Sigmoid colon (tissue), 4 donors: ENCODE results near the gene ACBD3.

Source experiments
- POLR2A ChIP-seq, 2 donors: fragments of 450-650 bp; IDR thresholded peaks; one replicate each; pipeline ENCODE4 v1.6.1; 2016; ENCODE audit warnings: antibody characterized with exemption in 2 of 2, mild to moderate bottlenecking in 2 of 2, moderate library complexity in 2 of 2
- POLR2AphosphoS5 ChIP-seq, 4 donors: sonication (generic); formaldehyde crosslinking; IDR thresholded peaks; one replicate each; pipeline ENCODE4 v1.6.1; 2017; ENCODE audit warnings: antibody characterized with exemption in 4 of 4
- TF ChIP-seq, protein P1 (sequence below), 4 experiments: fragments of 450-650 bp in 3 of 4; fragments of 200-600 bp in 1 of 4; IDR thresholded peaks; one replicate each; pipeline ENCODE4 v1.5.1; 2016 to 2019; ENCODE audit warnings: antibody characterized with exemption in 4 of 4, mild to moderate bottlenecking in 3 of 4, moderate library complexity in 2 of 4

DNA sequence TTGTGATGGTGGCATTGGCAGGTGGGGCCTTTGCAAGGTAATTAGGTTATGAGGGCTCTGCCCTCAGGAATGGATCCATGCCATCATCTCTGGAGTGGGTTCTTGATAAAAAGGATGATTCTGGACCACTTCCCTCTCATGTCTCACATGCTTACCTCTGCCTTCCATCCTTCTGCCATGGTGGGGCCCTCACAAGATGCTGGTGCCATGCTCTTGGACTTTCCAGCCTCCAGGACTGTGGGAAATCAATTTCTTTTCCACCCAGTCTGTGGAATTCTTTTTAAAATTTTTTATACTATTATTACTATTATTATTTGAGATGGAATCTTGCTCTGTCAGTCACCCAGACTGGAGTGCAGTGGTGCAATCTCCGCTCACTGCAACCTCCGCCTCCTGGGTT lies 57.3 kb downstream of the ACBD3 start:
- TF ChIP-seq, protein P1, sequence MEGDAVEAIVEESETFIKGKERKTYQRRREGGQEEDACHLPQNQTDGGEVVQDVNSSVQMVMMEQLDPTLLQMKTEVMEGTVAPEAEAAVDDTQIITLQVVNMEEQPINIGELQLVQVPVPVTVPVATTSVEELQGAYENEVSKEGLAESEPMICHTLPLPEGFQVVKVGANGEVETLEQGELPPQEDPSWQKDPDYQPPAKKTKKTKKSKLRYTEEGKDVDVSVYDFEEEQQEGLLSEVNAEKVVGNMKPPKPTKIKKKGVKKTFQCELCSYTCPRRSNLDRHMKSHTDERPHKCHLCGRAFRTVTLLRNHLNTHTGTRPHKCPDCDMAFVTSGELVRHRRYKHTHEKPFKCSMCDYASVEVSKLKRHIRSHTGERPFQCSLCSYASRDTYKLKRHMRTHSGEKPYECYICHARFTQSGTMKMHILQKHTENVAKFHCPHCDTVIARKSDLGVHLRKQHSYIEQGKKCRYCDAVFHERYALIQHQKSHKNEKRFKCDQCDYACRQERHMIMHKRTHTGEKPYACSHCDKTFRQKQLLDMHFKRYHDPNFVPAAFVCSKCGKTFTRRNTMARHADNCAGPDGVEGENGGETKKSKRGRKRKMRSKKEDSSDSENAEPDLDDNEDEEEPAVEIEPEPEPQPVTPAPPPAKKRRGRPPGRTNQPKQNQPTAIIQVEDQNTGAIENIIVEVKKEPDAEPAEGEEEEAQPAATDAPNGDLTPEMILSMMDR (IDR thresholded peaks at IDR 0.05) = no peak
- no peak for TF ChIP-seq POLR2AphosphoS5 (IDR thresholded peaks at IDR 0.05)
- TF ChIP-seq POLR2A (IDR thresholded peaks at IDR 0.05) = no peak
